Retina (tissue), 1 donor: ENCODE measurements around the gene RRP36.

Experiments
- DNase-seq: peaks from one replicate; pipeline ENCODE4 v3.0.0-alpha.2; 2016

Gene RRP36

GRCh38 chr6:43074847-43075669 is 53.6 kb downstream of the RRP36 start:
- DNase-seq: no peak

GRCh38 chr6:43075670-43076463 is 54.4 kb downstream of the RRP36 start, which contains the start of gene PTK7:
Gene PTK7 (plus strand): TSS chr6:43076314. CDS start chr6:43076489, 175 bp downstream.
- DNase-seq: peak; percentile 73

GRCh38 chr6:43076464-43077332 is 55.3 kb downstream of the RRP36 start:
- peak; percentile 86 for DNase-seq

- no peak for DNase-seq
Observed at GRCh38 chr6:43077333-43077809, 55.9 kb downstream of the RRP36 start.

- DNase-seq: no peak
Observed at GRCh38 chr6:43077981-43078511, 56.6 kb downstream of the RRP36 start.

- no peak for DNase-seq
Observed at GRCh38 chr6:43078691-43079090, 57.3 kb downstream of the RRP36 start.
